ENCODE data around the gene TRPV2.
"Not testable (repeated sequence)": the region's sequence is repeated elsewhere in the genome, so short reads cannot be mapped to it uniquely, and the experiment has no call there.

TRPV2 gene, protein sequence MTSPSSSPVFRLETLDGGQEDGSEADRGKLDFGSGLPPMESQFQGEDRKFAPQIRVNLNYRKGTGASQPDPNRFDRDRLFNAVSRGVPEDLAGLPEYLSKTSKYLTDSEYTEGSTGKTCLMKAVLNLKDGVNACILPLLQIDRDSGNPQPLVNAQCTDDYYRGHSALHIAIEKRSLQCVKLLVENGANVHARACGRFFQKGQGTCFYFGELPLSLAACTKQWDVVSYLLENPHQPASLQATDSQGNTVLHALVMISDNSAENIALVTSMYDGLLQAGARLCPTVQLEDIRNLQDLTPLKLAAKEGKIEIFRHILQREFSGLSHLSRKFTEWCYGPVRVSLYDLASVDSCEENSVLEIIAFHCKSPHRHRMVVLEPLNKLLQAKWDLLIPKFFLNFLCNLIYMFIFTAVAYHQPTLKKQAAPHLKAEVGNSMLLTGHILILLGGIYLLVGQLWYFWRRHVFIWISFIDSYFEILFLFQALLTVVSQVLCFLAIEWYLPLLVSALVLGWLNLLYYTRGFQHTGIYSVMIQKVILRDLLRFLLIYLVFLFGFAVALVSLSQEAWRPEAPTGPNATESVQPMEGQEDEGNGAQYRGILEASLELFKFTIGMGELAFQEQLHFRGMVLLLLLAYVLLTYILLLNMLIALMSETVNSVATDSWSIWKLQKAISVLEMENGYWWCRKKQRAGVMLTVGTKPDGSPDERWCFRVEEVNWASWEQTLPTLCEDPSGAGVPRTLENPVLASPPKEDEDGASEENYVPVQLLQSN

DNA sequence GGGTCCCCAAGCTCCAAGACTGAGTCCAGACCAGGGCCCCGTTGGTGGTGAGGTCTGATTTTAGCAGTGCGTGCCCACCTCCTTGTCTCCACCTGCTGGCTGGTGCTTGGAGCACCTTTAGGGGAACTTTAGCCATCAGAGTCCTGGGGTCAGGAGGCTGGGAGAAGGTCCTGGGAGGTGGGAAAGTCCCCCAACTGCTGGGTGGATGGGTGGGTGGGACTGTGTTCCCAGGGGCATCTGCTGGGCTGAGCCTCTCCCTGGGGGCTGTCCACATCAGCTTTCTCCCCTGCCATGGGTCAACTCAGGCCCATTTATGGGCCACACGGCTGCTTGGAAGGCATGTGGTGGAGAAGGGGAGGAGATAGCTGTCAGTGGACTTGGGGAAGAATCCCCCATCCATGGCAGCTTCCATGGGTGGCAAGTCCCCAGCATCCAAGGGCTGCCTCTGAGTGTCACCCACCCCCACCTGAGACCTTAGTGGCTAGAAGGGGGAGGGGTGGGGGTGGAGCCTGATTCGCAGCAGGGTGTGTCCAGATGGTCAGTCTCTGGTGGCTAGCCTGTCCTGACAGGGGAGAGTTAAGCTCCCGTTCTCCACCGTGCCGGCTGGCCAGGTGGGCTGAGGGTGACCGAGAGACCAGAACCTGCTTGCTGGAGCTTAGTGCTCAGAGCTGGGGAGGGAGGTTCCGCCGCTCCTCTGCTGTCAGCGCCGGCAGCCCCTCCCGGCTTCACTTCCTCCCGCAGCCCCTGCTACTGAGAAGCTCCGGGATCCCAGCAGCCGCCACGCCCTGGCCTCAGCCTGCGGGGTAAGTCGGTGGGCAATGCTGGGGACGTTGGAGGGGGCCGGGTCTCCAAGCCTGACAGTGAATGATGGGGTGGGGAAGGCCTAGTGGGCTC is at the start of gene TRPV2:
Gene TRPV2 (plus strand): TSS at position 541 of the 894 bp plus-strand sequence. CDS start 2,098 bp downstream, outside the sequence.
- no peak for FAIRE-seq

DNA sequence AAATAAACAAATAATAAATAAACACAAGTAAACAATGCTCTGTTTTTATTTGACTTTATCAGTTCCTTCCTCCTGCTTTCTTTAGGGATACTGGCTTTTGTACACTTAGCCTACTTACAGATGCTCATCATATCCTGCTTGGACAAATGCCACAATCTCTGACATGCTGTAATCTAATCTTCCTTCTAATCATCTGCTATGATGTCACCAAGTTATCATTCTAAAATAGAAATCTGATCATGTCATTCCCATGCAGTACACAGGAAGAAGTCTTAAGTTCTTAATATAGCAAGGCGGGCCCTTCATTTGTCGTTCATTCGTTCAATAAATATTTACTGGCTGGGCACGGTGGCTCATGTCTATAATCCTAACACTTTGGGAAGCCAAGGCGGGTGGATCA is 43.6 kb upstream of the TRPV2 start:
- FAIRE-seq, result no peak

DNA sequence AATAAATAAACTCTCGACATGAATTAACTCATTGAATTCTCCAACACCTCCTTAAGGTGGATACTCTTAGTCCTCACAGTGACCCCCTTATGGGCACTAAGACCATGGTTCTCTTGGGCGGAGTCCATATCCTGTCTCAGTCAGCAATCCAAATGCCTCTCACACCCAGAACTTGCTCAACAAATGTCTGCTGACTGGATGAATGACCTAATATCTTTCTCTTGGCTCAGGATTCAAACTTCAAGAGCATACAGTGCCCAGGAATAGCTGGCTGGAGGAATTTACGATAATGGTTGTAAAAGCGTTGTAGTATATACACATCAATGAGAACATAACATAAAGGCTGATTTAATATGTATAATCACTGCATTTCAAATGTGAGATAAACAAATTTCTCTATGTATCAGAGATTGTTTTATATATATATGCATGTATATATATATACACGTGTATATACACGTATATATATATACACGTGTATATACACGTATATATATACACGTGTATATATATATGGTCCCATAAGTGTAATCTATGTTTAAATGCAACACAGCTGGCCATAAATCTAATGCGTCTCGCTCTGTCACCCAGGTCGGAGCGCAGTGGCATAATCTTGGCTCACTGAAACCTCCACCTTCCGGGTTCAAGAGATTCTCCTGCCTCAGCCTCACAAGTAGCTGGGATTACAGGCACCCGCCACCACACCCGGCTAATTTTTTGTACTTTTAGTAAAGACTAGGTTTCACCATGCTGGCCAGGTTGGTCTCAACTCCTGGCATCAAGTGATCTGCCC is 41.0 kb upstream of the TRPV2 start:
- FAIRE-seq, result no peak

DNA sequence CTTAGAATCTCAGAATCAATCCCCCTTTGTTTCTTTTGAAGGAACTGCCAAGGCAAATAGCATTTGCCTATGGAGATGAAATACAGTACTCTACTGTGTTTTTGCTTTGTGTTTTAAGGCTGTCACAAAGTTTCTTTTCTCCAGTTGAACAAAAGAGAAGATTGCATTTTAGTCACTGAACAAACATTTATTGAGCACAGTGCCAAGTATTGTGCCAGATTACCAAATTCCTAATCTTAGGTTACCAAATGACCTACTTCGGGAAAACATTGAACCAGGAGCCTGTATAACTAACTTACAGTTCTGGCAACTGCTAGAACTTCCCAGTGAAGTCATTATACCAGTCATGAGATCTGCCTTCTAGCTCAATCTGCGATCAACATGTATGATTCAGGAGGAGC is 37.4 kb upstream of the TRPV2 start:
- no peak for FAIRE-seq

DNA sequence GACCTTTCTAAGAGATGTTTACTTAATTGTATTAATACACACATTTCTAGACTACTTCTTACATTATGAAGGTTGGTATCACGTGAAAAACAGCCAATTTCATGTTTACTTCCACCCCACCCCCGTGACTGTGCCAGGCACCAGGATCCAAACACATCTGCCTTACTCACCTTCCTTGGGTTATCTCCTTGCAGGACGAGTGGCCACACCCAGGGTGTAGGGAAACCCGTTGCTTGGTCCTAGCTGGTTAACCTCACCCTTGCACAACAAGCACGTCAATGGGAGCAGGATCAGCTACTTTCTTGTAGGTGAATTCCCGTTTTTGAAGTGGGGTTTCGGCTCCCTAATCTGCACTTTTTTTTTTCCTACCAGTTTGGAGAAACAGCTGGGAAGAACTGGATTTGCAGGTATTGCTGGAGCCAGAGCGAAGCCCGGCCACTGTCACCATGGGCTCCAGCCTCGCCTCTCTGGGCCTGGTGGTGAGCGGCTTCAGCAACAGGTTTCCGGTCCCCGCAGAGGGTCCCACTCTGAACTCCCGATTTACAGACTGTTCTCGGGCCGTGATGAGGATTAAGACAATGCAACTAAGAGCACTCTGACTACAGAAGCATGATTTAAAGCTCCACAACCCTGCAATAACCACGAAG is 36.6 kb upstream of the TRPV2 start:
- FAIRE-seq, result no peak

DNA sequence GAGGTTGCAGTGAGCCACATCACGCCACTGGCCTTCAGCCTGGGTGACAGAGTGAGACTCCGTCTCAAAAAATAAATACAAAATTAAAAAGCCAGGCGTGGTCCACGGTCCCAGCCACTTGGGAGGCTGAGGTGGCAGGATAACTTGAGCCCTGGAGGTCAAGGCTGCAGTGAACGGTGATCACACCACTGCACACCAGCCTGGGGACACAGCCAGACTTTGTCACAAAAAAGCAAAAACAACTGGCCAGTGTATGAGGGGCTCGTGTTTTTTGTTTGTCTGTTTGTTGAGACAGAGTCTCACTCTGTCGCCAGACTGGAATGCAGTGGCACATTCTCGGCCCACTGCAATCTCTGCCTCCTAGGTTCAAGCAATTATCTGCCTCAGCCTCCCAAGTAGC is 35.7 kb upstream of the TRPV2 start:
- FAIRE-seq, result no peak

DNA sequence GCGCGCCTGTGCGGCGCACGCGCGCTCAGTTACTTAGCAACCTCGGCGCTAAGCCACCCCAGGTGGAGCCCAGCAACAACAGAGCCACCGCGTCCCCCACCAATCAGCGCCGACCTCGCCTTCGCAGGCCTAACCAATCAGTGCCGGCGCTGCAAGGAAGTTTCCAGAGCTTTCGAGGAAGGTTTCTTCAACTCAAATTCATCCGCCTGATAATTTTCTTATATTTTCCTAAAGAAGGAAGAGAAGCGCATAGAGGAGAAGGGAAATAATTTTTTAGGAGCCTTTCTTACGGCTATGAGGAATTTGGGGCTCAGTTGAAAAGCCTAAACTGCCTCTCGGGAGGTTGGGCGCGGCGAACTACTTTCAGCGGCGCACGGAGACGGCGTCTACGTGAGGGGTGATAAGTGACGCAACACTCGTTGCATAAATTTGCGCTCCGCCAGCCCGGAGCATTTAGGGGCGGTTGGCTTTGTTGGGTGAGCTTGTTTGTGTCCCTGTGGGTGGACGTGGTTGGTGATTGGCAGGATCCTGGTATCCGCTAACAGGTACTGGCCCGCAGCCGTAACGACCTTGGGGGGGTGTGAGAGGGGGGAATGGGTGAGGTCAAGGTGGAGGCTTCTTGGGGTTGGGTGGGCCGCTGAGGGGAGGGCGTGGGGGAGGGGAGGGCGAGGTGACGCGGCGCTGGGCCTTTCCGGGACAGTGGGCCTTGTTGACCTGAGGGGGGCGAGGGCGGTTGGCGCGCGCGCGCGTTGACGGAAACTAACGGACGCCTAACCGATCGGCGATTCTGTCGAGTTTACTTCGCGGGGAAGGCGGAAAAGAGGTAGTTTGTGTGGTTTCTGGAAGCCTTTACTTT is 34.5 kb upstream of the TRPV2 start, which contains the start of gene UBB:
Gene UBB (plus strand): TSS at position 452 of the 856 bp plus-strand sequence. CDS start 817 bp downstream, outside the sequence.
- peak; percentile 93 for FAIRE-seq

DNA sequence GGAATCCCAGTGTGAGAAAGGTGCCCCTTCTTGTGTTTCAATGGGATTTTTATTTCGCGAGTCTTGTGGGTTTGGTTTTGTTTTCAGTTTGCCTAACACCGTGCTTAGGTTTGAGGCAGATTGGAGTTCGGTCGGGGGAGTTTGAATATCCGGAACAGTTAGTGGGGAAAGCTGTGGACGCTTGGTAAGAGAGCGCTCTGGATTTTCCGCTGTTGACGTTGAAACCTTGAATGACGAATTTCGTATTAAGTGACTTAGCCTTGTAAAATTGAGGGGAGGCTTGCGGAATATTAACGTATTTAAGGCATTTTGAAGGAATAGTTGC is 33.9 kb upstream of the TRPV2 start:
- FAIRE-seq, result no peak

DNA sequence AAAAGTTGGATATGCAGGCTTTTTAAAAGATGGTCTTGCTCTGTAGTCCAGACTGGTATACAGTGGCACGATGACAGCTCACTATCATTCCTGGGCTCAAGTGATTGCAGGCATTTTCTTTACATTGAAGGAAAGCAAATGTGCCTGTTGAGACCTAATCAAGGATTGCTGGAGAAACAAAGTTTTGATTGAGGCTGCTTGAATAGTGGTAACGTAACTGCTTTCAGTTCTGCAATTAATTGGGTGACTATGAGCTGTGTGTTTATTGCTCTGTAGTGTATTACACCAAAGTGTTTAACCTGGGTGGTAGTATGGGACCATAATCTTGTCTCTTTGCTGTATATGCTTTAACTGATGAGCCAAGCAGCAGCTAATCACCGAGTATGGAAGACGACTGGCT is 32.2 kb upstream of the TRPV2 start:
- FAIRE-seq, result no peak

DNA sequence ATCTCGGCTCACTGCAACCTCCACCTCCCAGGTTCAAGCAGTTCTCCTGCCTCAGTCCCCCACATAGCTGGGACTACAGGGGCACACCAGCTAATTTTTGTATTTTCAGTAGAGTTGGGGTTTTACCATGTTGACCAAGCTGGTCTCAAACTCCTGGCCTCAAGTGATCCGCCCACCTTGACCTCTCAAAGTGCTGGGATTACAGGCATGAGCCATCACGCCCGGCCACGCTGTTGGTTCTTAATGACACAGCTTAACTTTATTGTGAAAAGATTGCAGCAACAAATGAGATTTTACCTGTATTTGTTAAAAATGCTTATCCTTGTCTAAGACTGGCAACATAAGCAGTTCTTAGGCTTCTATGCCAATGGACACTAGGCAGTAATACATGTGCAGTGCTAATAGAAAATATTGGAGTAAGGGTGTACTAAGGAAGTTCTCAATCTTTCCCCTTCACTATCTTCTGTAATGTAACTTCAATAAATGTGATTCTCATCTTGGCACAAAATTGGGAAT is 31.5 kb upstream of the TRPV2 start:
- no peak for FAIRE-seq

DNA sequence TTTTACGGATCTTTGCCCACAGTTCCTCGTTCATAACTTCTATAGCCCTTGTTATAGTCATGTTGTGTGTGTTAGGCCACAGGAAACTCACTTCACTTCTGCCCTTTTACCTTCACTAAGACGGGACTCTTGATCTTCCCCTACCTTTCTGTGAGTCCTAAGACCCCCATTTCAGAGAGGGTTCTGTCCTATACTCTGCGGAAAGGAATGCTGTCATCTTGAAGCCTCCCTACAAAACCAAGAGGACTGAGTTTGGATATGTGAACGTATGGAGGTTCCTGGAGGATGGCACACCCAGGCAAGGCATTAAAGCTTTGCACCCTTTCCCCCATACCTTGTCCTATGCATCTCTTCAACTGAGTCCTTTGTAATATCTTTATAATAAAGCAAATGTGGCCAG is 30.8 kb upstream of the TRPV2 start:
- FAIRE-seq, result no peak

DNA sequence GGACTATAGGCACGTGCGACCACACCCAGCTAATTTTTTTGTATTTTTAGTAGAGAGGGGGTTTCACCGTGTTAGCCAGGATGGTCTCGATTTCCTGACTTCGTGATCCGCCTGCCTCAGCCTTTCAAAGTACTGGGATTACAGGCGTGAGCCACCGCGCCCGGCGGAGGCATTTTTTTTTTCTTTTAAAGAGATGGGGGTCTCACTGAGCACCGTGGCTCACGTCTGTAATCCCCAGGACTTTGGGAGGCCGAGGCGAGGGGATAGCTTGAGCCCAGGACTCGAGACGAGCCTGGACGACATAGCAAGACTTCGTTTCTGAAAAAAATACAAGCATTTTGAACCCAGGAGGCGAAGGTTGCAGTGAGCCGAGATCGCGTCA is 29.3 kb upstream of the TRPV2 start:
- FAIRE-seq, result not testable (repeated sequence)

DNA sequence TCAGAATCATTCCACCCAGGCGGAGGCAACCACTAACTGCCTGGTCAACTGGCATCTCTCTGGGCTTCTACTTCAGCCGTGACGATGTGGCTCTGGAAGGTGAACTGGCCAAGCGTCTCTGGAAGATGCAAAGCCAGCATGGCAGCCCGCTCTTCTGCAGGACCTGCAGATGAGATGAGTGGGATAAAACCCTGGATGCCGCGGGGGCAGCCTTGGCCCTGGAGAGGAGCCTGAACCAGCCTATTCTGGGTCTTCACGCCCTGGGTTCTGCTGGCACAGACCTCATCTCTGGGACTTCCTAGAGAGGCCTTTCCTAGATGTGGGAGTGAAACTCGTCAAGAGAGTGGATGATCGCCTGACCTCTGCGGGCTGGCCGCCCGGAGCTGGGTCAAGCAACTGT is 23.9 kb upstream of the TRPV2 start:
- FAIRE-seq, result no peak

DNA sequence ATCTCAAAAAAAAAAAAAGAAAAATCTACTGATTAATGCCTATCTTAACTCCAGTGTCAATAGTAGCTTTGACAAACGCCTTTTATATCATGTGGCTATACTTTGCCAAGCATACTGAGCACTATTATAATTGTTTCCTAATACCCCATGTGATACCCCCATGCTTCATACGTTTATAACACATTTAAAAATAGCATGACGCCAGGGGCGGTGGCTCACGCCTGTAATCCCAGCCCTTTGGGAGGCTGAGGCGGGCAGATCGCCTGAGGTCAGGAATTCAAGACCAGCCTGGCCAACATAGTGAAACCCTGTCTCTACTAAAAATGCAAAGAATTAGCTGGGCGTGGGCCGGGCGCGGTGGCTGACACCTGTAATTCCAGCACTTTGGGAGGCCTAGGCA is 22.9 kb upstream of the TRPV2 start:
- not testable (repeated sequence) for FAIRE-seq

DNA sequence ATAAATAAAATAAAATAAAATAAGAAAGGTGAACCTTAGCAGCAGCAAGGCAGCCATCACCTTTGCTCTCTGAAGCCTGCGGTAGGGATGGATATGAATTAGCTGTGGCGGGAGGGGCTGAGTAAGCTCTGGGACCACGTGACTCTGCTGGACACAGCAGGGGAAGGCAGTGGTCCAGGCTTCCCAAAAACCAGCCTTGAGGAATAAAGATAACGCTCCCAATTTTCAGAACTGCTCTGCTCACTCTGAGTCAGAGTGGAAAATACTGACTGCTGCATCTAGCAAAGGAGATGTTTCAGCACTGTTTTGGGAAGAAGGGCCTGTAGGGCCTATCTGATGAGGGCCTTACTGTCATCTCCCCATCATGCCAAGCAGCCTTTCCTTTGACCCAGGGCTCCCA is 19.5 kb upstream of the TRPV2 start:
- FAIRE-seq, result not testable (repeated sequence)

DNA sequence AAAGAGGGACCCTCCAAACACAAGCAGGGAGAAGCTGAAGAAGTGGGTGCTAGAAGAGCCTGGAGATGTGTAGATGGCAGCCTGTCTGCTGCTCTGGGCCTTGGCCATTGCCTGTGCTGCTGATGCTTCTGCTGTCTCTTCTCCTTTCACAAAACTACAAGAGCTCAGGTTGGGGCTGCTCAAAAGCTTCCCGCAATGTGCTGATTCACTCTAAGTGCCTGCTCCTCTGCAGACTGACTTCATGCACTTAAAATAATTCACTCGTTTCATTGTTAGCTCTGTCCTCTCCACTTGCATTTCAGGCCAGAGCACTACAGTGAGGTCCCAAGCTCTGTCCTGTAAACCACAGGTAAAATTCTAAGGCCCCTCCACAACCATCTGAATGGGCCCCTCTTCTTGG is 18.7 kb upstream of the TRPV2 start:
- not testable (repeated sequence) for FAIRE-seq

DNA sequence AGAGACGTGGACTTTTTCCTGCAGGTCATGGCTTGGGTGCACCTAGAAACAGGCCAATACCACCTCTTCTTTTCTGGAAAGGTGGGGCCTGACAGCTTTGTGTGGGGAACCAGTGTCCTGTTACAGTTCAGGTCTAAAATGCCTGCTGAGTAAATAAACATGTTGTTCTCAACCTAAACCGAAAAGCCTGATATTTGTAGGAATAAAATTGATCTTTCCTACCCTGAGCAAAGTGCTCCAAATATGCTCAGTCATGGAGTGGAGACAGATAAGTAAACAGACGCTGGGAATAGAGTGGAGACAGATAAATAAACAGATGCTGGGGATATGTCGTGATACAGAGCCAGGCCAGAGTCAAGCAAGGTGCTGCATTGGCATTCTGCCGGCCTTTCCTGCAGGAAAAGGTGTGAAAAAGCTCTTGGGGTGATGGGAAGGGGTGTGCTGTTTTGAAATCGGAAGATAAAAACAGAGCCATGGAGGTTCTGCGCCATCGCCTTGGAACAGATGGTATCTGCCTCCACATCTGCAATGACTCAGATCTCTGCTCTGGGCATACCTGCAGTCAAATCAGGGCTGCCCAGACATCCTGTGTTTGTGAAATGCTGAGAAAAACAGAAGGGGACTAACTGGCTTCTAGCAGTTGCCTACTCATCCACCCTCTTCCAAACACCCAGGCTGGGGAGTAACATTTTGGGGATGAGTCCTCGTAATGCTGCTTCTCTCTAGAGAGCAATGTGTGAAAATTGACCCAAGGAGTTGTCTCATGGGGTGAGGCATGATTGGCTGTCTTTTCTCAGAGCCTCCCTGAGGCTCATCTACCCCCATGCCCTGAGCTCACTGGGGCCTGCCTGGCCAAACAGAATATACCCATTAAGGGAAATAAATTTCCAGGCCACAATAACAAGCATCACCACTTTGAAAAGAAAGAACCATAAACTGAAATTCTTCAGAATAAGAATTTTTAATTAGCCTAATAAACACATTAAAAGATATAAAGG is 16.8 kb upstream of the TRPV2 start:
- no peak for FAIRE-seq

DNA sequence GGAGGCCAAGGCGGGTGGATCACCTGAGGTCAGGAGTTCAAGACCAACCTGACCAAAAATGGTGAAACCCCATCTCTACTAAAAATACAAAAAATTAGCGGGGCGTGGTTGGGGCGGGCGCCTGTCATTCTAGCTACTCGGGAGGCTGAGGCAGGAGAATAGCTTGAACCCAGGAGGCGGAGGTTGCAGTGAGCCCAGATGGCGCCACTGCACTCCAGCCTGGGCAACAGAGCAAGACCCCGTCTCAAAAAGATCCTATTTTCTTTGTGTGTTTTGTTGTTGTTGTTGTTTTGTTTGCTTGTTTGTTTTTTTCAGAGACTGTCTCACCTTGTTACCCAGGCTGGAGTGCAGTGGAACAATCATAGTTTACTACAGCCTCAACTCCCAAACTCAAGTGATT is 11.5 kb upstream of the TRPV2 start:
- not testable (repeated sequence) for FAIRE-seq
